HepG2 (cell line): Measurements from ENCODE around the gene TAOK3. TPM values are rescaled to one million over a fixed set of nuclear protein-coding genes. Genes with fewer than 3 reads are reported as not detected.

Experiments
- ARNT2 ChIP-seq: sonication (generic); formaldehyde crosslinking; IDR thresholded peaks from 2 replicates; pipeline ENCODE4 v1.8.0; 2022; ENCODE audit warnings: mild to moderate bottlenecking, low read depth, missing genetic modification reagents, moderate library complexity
- BHLHE40 ChIP-seq: IDR thresholded peaks from 2 replicates; pipeline ENCODE4 v1.6.1; 2011; ENCODE audit warnings: low read length, improper control_type of control experiment
- ERF ChIP-seq: IDR thresholded peaks from 2 replicates; pipeline ENCODE4 v1.6.1; 2018; ENCODE audit warnings: missing biosample characterization, missing genetic modification reagents
- ESRRA ChIP-seq: sonication (generic); formaldehyde crosslinking; IDR thresholded peaks from 2 replicates; pipeline ENCODE4 v1.5.1; 2020; ENCODE audit warnings: mild to moderate bottlenecking, low read depth, missing genetic modification reagents
- HOXD1 ChIP-seq: sonication (generic); formaldehyde crosslinking; IDR thresholded peaks from 2 replicates; pipeline ENCODE4 v1.5.0; 2020; ENCODE audit warnings: missing genetic modification reagents
- IRF2 ChIP-seq: IDR thresholded peaks from 2 replicates; pipeline ENCODE4 v1.6.1; 2018; ENCODE audit warnings: missing genetic modification reagents, missing compliant biosample characterization
- KAT2B ChIP-seq: fragments of 150-350 bp; IDR thresholded peaks from 2 replicates; pipeline ENCODE4 v1.6.1; 2014; ENCODE audit warnings: low read depth, low read length, borderline replicate concordance
- KDM1A ChIP-seq: IDR thresholded peaks from 2 replicates; pipeline ENCODE4 v1.6.1; 2016; ENCODE audit warnings: missing compliant biosample characterization
- KLF15 ChIP-seq: sonication (generic); formaldehyde crosslinking; IDR thresholded peaks from 2 replicates; pipeline ENCODE4 v1.8.1; 2023; ENCODE audit warnings: borderline replicate concordance, mild to moderate bottlenecking, inconsistent platforms, missing genetic modification reagents, mixed read lengths
- ONECUT2 ChIP-seq: sonication (generic); formaldehyde crosslinking; IDR thresholded peaks from 2 replicates; pipeline ENCODE4 v1.4.0; 2020; ENCODE audit warnings: missing genetic modification reagents
- PITX1 ChIP-seq: sonication (generic); formaldehyde crosslinking; IDR thresholded peaks from 2 replicates; pipeline ENCODE4 v1.5.1; 2020; ENCODE audit warnings: mild to moderate bottlenecking, missing genetic modification reagents
- PRPF4 ChIP-seq: fragments of 200-400 bp; formaldehyde crosslinking; IDR thresholded peaks from 2 replicates; pipeline ENCODE4 v1.6.1; 2016; ENCODE audit warnings: low read length, low read depth; ENCODE audit not compliant: poor library complexity, severe bottlenecking
- REST ChIP-seq, 2 experiments: IDR thresholded peaks; 2 replicates each; pipeline ENCODE4 v1.6.1; 2011 to 2012; ENCODE audit warnings: low read length in 2 of 2, borderline replicate concordance in 1 of 2, low read depth in 1 of 2, mild to moderate bottlenecking in 1 of 2, moderate library complexity in 1 of 2
- RFXAP ChIP-seq: sonication (generic); formaldehyde crosslinking; IDR thresholded peaks from 2 replicates; pipeline ENCODE4 v1.4.0; 2020; ENCODE audit warnings: missing genetic modification reagents, borderline replicate concordance
- ZFP36L1 ChIP-seq: sonication (generic); formaldehyde crosslinking; IDR thresholded peaks from 2 replicates; pipeline ENCODE4 v1.8.0; 2022; ENCODE audit warnings: mild to moderate bottlenecking, missing genetic modification reagents, moderate library complexity
- ZNF180 ChIP-seq: sonication (generic); formaldehyde crosslinking; IDR thresholded peaks from 2 replicates; pipeline ENCODE4 v1.4.0; 2020; ENCODE audit warnings: low read depth, missing genetic modification reagents, borderline replicate concordance
- ZNF230 ChIP-seq: sonication (generic); formaldehyde crosslinking; IDR thresholded peaks from 2 replicates; pipeline ENCODE4 v1.4.0; 2020; ENCODE audit warnings: mild to moderate bottlenecking, missing genetic modification reagents
- ZNF546 ChIP-seq: sonication (generic); formaldehyde crosslinking; conservative IDR thresholded peaks from 2 replicates; pipeline ENCODE4 v1.8.1; 2023; ENCODE audit warnings: mild to moderate bottlenecking, missing genetic modification reagents
- ZNF547 ChIP-seq: sonication (generic); formaldehyde crosslinking; IDR thresholded peaks from 2 replicates; pipeline ENCODE4 v1.5.1; 2020; ENCODE audit warnings: mild to moderate bottlenecking, missing genetic modification reagents
- ZNF674 ChIP-seq: sonication (generic); formaldehyde crosslinking; IDR thresholded peaks from 2 replicates; pipeline ENCODE4 v1.5.0; 2020; ENCODE audit warnings: low read depth, mild to moderate bottlenecking, missing genetic modification reagents
- ZNF761 ChIP-seq: sonication (generic); formaldehyde crosslinking; conservative IDR thresholded peaks from 2 replicates; pipeline ENCODE4 v1.4.0; 2020; ENCODE audit warnings: mild to moderate bottlenecking, missing genetic modification reagents
- ZSCAN29 ChIP-seq: sonication (generic); formaldehyde crosslinking; conservative IDR thresholded peaks from 2 replicates; pipeline ENCODE4 v1.4.0; 2020; ENCODE audit warnings: mild to moderate bottlenecking, missing genetic modification reagents
- polyA plus RNA-seq, 8 experiments: library from polyadenylated mRNA; depleted of rRNA in 3 of 8; stranded (reverse) in 7 of 8; unstranded in 1 of 8; fragments of >200 nt; fragmentation: Illumina TruSeq in 4 of 8; extraction: Trizol in 4 of 8; gene quantifications; 2 replicates each; pipeline versions ENCODE4 v1.2.1 to v1.2.3, GENCODE V29; 2011 to 2016; ENCODE audit warnings: low read depth in 4 of 8, missing spikeins in 1 of 8, mixed read lengths in 1 of 8; ENCODE audit not compliant: insufficient read depth in 1 of 8
- total RNA-seq, 5 experiments: library from RNA; depleted of rRNA; stranded (reverse); fragments of >200 nt; fragmentation: Illumina TruSeq; extraction: Trizol; gene quantifications; 2 replicates each; pipeline ENCODE4 v1.2.3, GENCODE V29; 2016; ENCODE audit warnings: low read depth in 1 of 5
- TF ChIP-seq, protein P1 (sequence below): fragments of 450-650 bp; IDR thresholded peaks from 2 replicates; pipeline ENCODE4 v1.6.1; 2017
- TF ChIP-seq, protein P2 (sequence below): sonication (generic); formaldehyde crosslinking; IDR thresholded peaks from 2 replicates; pipeline ENCODE4 v1.8.1; 2023; ENCODE audit warnings: mild to moderate bottlenecking, missing genetic modification reagents, borderline replicate concordance
- TF ChIP-seq, protein P3 (sequence below): sonication (generic); formaldehyde crosslinking; IDR thresholded peaks from 2 replicates; pipeline ENCODE4 v1.4.0; 2020; ENCODE audit warnings: missing genetic modification reagents
- TF ChIP-seq, protein P4 (sequence below): sonication (generic); formaldehyde crosslinking; IDR thresholded peaks from 2 replicates; pipeline ENCODE4 v1.5.1; 2020; ENCODE audit warnings: mild to moderate bottlenecking, missing genetic modification reagents, moderate library complexity

Gene TAOK3
- total and polyA plus RNA-seq, 2 of the 13 experiments (the other 11 are each of a cell fraction or from before 2014, with no cell fraction given), result 10.4 to 12.3 TPM

- TF ChIP-seq ZNF230 (CRISPR knock-in tag) (0 out of 2 replicates have a peak, but pooled peaks have one; percentile 46), ZNF761 (no peak), IRF2 (CRISPR knock-in tag) (0 out of 2 replicates have a peak, but pooled peaks have one; percentile 11), ZSCAN29 (CRISPR knock-in tag) (no peak), KAT2B (peak; percentile 31; the same call in 1 of the 2 replicates), KLF15 (no peak), ZNF180 (CRISPR knock-in tag) (no peak), KDM1A (CRISPR knock-in tag) (0 out of 2 replicates have a peak, but pooled peaks have one; percentile 23), PRPF4 (no peak), ZNF547 (CRISPR knock-in tag) (no peak), PITX1 (no peak), ZNF546 (no peak), ESRRA (CRISPR knock-in tag) (no peak), ZNF674 (CRISPR knock-in tag) (no peak), BHLHE40 (no peak), HOXD1 (CRISPR knock-in tag) (no peak), RFXAP (CRISPR knock-in tag) (no peak), REST (IDR thresholded peaks at IDR 0.05; ENCODE audit: borderline replicate concordance in 1 of 2, low read depth in 1 of 2, low read length in 2 of 2) (no peak), ERF (CRISPR knock-in tag) (no peak), ZFP36L1 (CRISPR knock-in tag) (no peak), ONECUT2 (CRISPR knock-in tag) (peak; percentile 70; the same call in 1 of the 2 replicates), ARNT2 (CRISPR knock-in tag) (no peak)
- TF ChIP-seq, protein P1, sequence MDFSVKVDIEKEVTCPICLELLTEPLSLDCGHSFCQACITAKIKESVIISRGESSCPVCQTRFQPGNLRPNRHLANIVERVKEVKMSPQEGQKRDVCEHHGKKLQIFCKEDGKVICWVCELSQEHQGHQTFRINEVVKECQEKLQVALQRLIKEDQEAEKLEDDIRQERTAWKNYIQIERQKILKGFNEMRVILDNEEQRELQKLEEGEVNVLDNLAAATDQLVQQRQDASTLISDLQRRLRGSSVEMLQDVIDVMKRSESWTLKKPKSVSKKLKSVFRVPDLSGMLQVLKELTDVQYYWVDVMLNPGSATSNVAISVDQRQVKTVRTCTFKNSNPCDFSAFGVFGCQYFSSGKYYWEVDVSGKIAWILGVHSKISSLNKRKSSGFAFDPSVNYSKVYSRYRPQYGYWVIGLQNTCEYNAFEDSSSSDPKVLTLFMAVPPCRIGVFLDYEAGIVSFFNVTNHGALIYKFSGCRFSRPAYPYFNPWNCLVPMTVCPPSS, result no peak
- TF ChIP-seq, protein P2, sequence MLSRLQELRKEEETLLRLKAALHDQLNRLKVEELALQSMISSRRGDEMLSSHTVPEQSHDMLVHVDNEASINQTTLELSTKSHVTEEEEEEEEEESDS (CRISPR knock-in tag), result no peak
- TF ChIP-seq, protein P3, sequence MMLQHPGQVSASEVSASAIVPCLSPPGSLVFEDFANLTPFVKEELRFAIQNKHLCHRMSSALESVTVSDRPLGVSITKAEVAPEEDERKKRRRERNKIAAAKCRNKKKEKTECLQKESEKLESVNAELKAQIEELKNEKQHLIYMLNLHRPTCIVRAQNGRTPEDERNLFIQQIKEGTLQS (CRISPR knock-in tag), result no peak
- TF ChIP-seq, protein P4, sequence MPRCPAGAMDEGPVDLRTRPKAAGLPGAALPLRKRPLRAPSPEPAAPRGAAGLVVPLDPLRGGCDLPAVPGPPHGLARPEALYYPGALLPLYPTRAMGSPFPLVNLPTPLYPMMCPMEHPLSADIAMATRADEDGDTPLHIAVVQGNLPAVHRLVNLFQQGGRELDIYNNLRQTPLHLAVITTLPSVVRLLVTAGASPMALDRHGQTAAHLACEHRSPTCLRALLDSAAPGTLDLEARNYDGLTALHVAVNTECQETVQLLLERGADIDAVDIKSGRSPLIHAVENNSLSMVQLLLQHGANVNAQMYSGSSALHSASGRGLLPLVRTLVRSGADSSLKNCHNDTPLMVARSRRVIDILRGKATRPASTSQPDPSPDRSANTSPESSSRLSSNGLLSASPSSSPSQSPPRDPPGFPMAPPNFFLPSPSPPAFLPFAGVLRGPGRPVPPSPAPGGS (CRISPR knock-in tag), result no peak
Observed at GRCh38 chr12:118137148-118137678, 235.5 kb downstream of the TAOK3 start (continued).
